Trophoblast cell (in vitro differentiated cells and primary cell): ENCODE measurements around the gene RPTN. TPM values are rescaled to one million over a fixed set of nuclear protein-coding genes. Genes with fewer than 3 reads are reported as not detected.

Experiments
- DNase-seq, 2 donors: peaks; one replicate each; pipeline ENCODE4 v3.0.0-alpha.2; 2016
- H2AFZ ChIP-seq: 2 replicates; pipeline ENCODE4 v1.6.1; 2013; ENCODE audit warnings: low read length, moderate library complexity, mild to moderate bottlenecking; ENCODE audit not compliant: insufficient read depth, poor library complexity
- H2AK5ac ChIP-seq: 2 replicates; pipeline ENCODE4 v1.6.1; 2013; ENCODE audit warnings: mild to moderate bottlenecking, low read length
- H2BK120ac ChIP-seq: 2 replicates; pipeline ENCODE4 v1.6.1; 2013; ENCODE audit warnings: low read length, mild to moderate bottlenecking, moderate library complexity; ENCODE audit not compliant: insufficient read depth, poor library complexity
- H2BK12ac ChIP-seq: 2 replicates; pipeline ENCODE4 v1.6.1; 2013; ENCODE audit warnings: mild to moderate bottlenecking, low read length, moderate library complexity
- H2BK5ac ChIP-seq: 2 replicates; pipeline ENCODE4 v1.6.1; 2013; ENCODE audit warnings: low read length, low read depth, moderate library complexity, mild to moderate bottlenecking; ENCODE audit not compliant: poor library complexity
- H3K14ac ChIP-seq: 2 replicates; pipeline ENCODE4 v1.6.1; 2013; ENCODE audit warnings: mild to moderate bottlenecking, low read length
- H3K18ac ChIP-seq: 2 replicates; pipeline ENCODE4 v1.6.1; 2013; ENCODE audit warnings: mild to moderate bottlenecking, low read length
- H3K23ac ChIP-seq: 2 replicates; pipeline ENCODE4 v1.6.1; 2013; ENCODE audit warnings: low read length
- H3K27ac ChIP-seq: 2 replicates; pipeline ENCODE4 v1.5.1; 2013; ENCODE audit warnings: low read depth, mild to moderate bottlenecking, inconsistent platforms, low read length, moderate library complexity
- H3K27me3 ChIP-seq: 2 replicates; pipeline ENCODE4 v1.6.1; 2013; ENCODE audit warnings: inconsistent platforms, mild to moderate bottlenecking, low read length, moderate library complexity; ENCODE audit not compliant: insufficient read depth
- H3K36me3 ChIP-seq, 2 experiments: 1 replicate in 1 of 2; 2 replicates in 1 of 2; pipeline ENCODE4 v1.6.1; 2013; ENCODE audit warnings: low read length in 2 of 2, mild to moderate bottlenecking in 2 of 2, moderate library complexity in 1 of 2; ENCODE audit not compliant: insufficient read depth in 2 of 2, control insufficient read depth in 1 of 2
- H3K4ac ChIP-seq: 2 replicates; pipeline ENCODE4 v1.6.1; 2013; ENCODE audit warnings: low read depth, mild to moderate bottlenecking, low read length, moderate library complexity
- H3K4me1 ChIP-seq, 2 experiments: 1 replicate in 1 of 2; 2 replicates in 1 of 2; pipeline ENCODE4 v1.6.1; 2013; ENCODE audit warnings: low read length in 2 of 2, mild to moderate bottlenecking in 2 of 2, moderate library complexity in 1 of 2; ENCODE audit not compliant: insufficient read depth in 2 of 2, control insufficient read depth in 1 of 2
- H3K4me2 ChIP-seq: 2 replicates; pipeline ENCODE4 v1.6.1; 2013; ENCODE audit warnings: inconsistent platforms, mild to moderate bottlenecking, low read length, moderate library complexity
- H3K4me3 ChIP-seq: 2 replicates; pipeline ENCODE4 v1.5.1; 2013; ENCODE audit warnings: mild to moderate bottlenecking, low read depth, low read length, inconsistent platforms
- H3K79me1 ChIP-seq: one replicate; pipeline ENCODE4 v1.6.1; 2013; ENCODE audit warnings: low read length
- H3K79me2 ChIP-seq: 2 replicates; pipeline ENCODE4 v1.6.1; 2013; ENCODE audit warnings: low read length, mild to moderate bottlenecking; ENCODE audit not compliant: control insufficient read depth, insufficient read depth, poor library complexity
- H3K9ac ChIP-seq: 2 replicates; pipeline ENCODE4 v1.6.1; 2013; ENCODE audit warnings: mild to moderate bottlenecking, low read length
- H3K9me3 ChIP-seq: 2 replicates; pipeline ENCODE4 v1.6.1; 2013; ENCODE audit warnings: low read depth, mild to moderate bottlenecking, control low read depth, inconsistent platforms, low read length; ENCODE audit not compliant: insufficient read depth
- H4K12ac ChIP-seq: 2 replicates; pipeline ENCODE4 v1.6.1; 2013; ENCODE audit warnings: low read depth, mild to moderate bottlenecking, low read length, moderate library complexity
- H4K8ac ChIP-seq: 2 replicates; pipeline ENCODE4 v1.6.1; 2013; ENCODE audit warnings: low read depth, mild to moderate bottlenecking, low read length, moderate library complexity
- H4K91ac ChIP-seq: one replicate; pipeline ENCODE4 v1.6.1; 2013; ENCODE audit warnings: low read depth, mild to moderate bottlenecking, low read length, moderate library complexity
- WGBS: extraction: QIAGEN DNeasy Blood & Tissue Kit; methylation state at CpG from one replicate; pipeline ENCODE4 v1.1.7; 2013; ENCODE audit warnings: missing lambda C conversion rate; ENCODE audit not compliant: insufficient read length, insufficient coverage; ENCODE audit errors: extremely low coverage; 5-methylcytosine and 5-hydroxymethylcytosine counted together
- polyA plus RNA-seq: library from polyadenylated mRNA; stranded (reverse); fragments of 200-250 nt; gene quantifications from 2 replicates; pipeline ENCODE4 v1.2.3, GENCODE V29; 2013

The RPTN gene
- polyA plus RNA-seq = not detected in 2 replicates

- H4K12ac ChIP-seq = no peak within 1 kb of the TSS
- H4K8ac ChIP-seq = no peak within 1 kb of the TSS
- no peak within 1 kb of the TSS for H4K91ac ChIP-seq
- no peak within 1 kb of the TSS for H2BK120ac ChIP-seq
- no peak for DNase-seq
- H3K9ac ChIP-seq = no peak within 1 kb of the TSS
- no peak within 1 kb of the TSS for H2BK5ac ChIP-seq
- no peaks in the 10 kb centered on the region for H3K4me1 ChIP-seq
- H3K36me3 ChIP-seq = no peaks in the 10 kb centered on the region
- no peaks in the 10 kb centered on the region for H3K27me3 ChIP-seq
- no peak within 1 kb of the TSS for H2AFZ ChIP-seq
- no peak within 1 kb of the TSS for H3K4me2 ChIP-seq
- H2BK12ac ChIP-seq = no peak within 1 kb of the TSS
- H3K79me1 ChIP-seq = no peaks in the 10 kb centered on the region
- no peak within 1 kb of the TSS for H3K4ac ChIP-seq
- no peak within 1 kb of the TSS for H2AK5ac ChIP-seq
- no CpG with 5 or more reads among the region's 1 CpG for WGBS
- H3K23ac ChIP-seq = no peak within 1 kb of the TSS
- no peak within 1 kb of the TSS for H3K4me3 ChIP-seq
- peaks cover 15% of the 10 kb centered on the region for H3K9me3 ChIP-seq
- H3K18ac ChIP-seq = no peak within 1 kb of the TSS
- no peak within 1 kb of the TSS for H3K27ac ChIP-seq
- no peaks in the 10 kb centered on the region for H3K79me2 ChIP-seq
- H3K14ac ChIP-seq = no peak within 1 kb of the TSS
Measured at GRCh38 chr1:152159144-152159543, at the start of gene RPTN. Gene RPTN, minus strand, starts transcription at chr1:152159228. Its CDS starts 1,339 bp downstream, at chr1:152157889.

DNA sequence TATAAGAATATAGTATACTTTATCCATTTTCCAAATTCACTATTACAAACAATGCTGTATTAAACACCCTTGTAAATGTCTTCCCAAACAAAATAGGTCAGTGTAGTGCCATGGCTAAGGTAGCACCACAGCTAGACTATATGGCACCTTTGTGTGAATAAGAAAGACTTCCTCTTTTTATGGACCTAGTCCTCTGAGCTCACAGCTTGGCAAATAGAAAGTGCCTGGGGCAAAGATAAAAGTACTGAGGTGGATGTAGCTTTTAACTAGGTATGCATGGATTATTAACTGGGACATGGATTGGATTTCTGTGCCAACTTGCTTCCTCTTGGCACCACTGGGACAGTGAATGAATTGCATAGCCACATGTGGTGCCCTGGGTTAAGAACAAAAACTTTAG is 40.0 kb upstream of the RPTN start:
- no peak overlapping the region for H4K12ac ChIP-seq
- H3K27me3 ChIP-seq = no peaks in the 10 kb centered on the region
- no peak overlapping the region for H2BK5ac ChIP-seq
- no peak overlapping the region for H3K4me2 ChIP-seq
- peaks cover 4% of the 10 kb centered on the region for H3K9me3 ChIP-seq
- no peak overlapping the region for H3K23ac ChIP-seq
- no peak overlapping the region for H4K91ac ChIP-seq
- H2BK120ac ChIP-seq = no peak overlapping the region
- no peak overlapping the region for H3K18ac ChIP-seq
- H3K27ac ChIP-seq = no peak overlapping the region
- H2BK12ac ChIP-seq = no peak overlapping the region
- no peaks in the 10 kb centered on the region for H3K36me3 ChIP-seq
- H2AFZ ChIP-seq = no peak overlapping the region
- H3K79me1 ChIP-seq = no peaks in the 10 kb centered on the region
- no peak overlapping the region for H3K4me3 ChIP-seq
- H3K14ac ChIP-seq = no peak overlapping the region
- no peaks in the 10 kb centered on the region for H3K79me2 ChIP-seq
- H3K9ac ChIP-seq = no peak overlapping the region
- H3K4me1 ChIP-seq = no peaks in the 10 kb centered on the region
- DNase-seq = no peak
- no peak overlapping the region for H4K8ac ChIP-seq
- no peak overlapping the region for H2AK5ac ChIP-seq
- no peak overlapping the region for H3K4ac ChIP-seq

- Histone ChIP-seq H3K4ac (no peak overlapping the region), H3K27me3 (no peaks in the 10 kb centered on the region), H3K23ac (no peak overlapping the region), H4K12ac (no peak overlapping the region), H3K4me3 (no peak overlapping the region), H2BK120ac (no peak overlapping the region), H2AFZ (no peak overlapping the region), H3K79me2 (no peaks in the 10 kb centered on the region), H3K14ac (no peak overlapping the region), H3K9ac (no peak overlapping the region), H2AK5ac (no peak overlapping the region), H3K4me2 (no peak overlapping the region), H2BK5ac (no peak overlapping the region), H3K9me3 (peaks cover 3% of the 10 kb centered on the region), H4K8ac (no peak overlapping the region), H3K18ac (no peak overlapping the region), H3K4me1 (no peaks in the 10 kb centered on the region), H3K36me3 (no peaks in the 10 kb centered on the region), H2BK12ac (no peak overlapping the region), H4K91ac (no peak overlapping the region), H3K79me1 (no peaks in the 10 kb centered on the region), H3K27ac (no peak overlapping the region)
- DNase-seq = no peak
Measured at GRCh38 chr1:152197361-152197941, 38.4 kb upstream of the RPTN start.

DNA sequence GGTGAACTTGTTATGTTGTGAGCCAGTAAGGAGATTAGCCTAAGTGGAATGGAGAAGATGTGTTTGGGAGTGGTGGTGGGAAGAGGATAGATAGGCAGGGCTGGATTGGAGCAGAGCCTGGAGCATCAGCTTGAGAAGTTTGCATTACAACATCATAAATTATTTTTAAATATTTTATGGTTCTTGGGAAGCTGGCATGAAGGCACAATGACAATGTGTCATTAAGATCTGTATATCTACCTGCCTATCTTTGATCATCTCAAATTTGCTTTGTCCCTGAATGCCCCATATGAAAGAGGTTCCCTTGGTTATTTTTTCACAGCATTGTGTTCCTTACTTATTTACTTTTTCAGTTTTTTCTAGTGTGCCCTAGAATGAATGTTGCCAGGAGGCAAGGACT is 32.7 kb upstream of the RPTN start:
- H4K12ac ChIP-seq = no peak overlapping the region
- H3K4me3 ChIP-seq = no peak overlapping the region
- H2AK5ac ChIP-seq = no peak overlapping the region
- no peaks in the 10 kb centered on the region for H3K27me3 ChIP-seq
- no peak overlapping the region for H3K18ac ChIP-seq
- H2BK120ac ChIP-seq = no peak overlapping the region
- no peak overlapping the region for H3K9ac ChIP-seq
- no peak overlapping the region for H2BK5ac ChIP-seq
- H2AFZ ChIP-seq = no peak overlapping the region
- no peak overlapping the region for H3K4ac ChIP-seq
- no peaks in the 10 kb centered on the region for H3K79me1 ChIP-seq
- DNase-seq = no peak
- H2BK12ac ChIP-seq = no peak overlapping the region
- no peak overlapping the region for H3K27ac ChIP-seq
- no peaks in the 10 kb centered on the region for H3K36me3 ChIP-seq
- no peak overlapping the region for H3K14ac ChIP-seq
- H4K91ac ChIP-seq = no peak overlapping the region
- no peak overlapping the region for H4K8ac ChIP-seq
- no peaks in the 10 kb centered on the region for H3K4me1 ChIP-seq
- no peak overlapping the region for H3K23ac ChIP-seq
- H3K4me2 ChIP-seq = no peak overlapping the region
- peaks cover 3% of the 10 kb centered on the region for H3K9me3 ChIP-seq
- no peaks in the 10 kb centered on the region for H3K79me2 ChIP-seq
